HG03575 (cell line): ENCODE data around the gene ST6GAL1.
"Not testable (repeated sequence)": the region's sequence is repeated elsewhere in the genome, so short reads cannot be mapped to it uniquely, and the experiment has no call there.

Experiments
- ATAC-seq: cut with Tn5 transposase; IDR thresholded peaks from one replicate; pipeline ENCODE4 v1.9.1; 2021; ENCODE audit not compliant: unreplicated experiment, insufficient number of reproducible peaks, low FRiP score; ENCODE audit errors: extremely low read depth

ST6GAL1 gene

DNA sequence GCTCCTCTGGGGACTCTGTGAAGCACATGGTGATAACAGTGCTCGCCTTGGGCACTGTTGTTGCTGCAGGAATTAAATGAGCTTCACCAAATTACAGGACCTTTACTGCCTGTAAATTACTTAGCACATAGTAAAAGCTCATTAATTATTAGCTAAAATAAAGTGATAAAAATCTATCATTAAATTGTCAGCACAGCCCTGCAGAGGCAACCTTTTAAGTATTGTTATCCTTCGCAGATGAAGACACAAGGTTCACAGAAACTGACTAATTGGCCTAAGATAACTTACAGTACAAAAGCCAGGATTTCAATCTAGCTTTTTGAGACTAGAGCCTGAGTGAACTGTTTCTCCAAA is 96.0 kb downstream of the ST6GAL1 start:
- no peak for ATAC-seq

DNA sequence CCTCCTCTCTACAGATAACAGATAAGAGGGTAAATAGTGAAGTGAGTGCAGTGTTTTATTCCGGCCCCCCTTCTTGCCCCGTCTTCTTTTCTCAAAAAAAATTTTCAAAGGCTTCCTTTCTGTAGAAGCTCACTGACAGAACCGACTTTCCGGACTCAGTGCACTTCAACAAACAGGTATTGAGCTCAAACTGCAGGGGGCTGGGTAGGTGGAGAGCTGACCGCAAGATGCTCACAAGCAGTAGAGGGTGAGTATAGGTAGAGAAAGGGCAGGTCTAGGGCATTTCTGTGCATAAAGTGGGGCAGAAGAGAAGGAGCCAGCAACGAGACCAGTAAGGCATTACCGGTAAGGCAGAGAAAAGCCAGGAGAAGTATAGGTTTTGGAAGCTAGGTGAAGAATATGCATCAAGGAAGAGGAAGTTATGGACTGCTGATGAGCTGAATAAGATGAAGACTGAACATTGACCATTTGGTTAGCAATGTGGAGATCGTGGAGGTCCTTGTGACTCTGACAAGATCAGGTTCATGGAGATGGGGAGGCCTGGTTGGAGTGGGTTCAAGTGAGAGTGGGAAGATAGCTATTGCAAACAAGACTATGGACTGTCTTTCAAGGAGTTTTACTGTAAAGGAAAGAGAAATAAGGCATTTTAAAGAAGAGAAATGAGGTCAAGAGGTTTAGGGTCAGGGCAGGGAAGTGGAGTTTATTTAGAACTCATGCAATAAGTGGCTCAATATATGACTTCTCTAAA is 97.4 kb downstream of the ST6GAL1 start:
- ATAC-seq: no peak

DNA sequence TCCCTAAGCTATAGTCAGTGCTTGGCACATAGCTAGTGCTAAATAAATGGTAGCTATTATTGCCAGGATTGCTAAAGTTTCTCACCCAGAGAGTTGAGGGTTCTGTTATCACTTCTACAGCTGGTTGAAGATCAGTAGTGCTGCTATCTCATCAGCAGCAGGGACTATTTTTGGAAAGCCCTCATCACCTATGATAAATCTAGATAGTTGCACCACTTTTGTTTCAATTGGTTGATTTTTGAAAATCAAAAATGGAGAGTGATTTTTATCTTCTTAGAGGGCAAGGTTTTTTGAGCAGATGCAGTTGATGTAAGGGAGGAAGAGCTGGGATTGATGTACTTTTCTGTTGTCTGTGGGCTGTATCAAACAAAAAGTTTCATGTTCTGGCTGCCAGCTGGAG is 101.6 kb downstream of the ST6GAL1 start:
- ATAC-seq: no peak

GRCh38 chr3:187036394-187036793 is 106.1 kb downstream of the ST6GAL1 start:
- ATAC-seq: no peak

- no peak for ATAC-seq
Observed at GRCh38 chr3:187039100-187039722, 108.9 kb downstream of the ST6GAL1 start.

GRCh38 chr3:187039723-187040414 is 109.5 kb downstream of the ST6GAL1 start:
- no peak for ATAC-seq

DNA sequence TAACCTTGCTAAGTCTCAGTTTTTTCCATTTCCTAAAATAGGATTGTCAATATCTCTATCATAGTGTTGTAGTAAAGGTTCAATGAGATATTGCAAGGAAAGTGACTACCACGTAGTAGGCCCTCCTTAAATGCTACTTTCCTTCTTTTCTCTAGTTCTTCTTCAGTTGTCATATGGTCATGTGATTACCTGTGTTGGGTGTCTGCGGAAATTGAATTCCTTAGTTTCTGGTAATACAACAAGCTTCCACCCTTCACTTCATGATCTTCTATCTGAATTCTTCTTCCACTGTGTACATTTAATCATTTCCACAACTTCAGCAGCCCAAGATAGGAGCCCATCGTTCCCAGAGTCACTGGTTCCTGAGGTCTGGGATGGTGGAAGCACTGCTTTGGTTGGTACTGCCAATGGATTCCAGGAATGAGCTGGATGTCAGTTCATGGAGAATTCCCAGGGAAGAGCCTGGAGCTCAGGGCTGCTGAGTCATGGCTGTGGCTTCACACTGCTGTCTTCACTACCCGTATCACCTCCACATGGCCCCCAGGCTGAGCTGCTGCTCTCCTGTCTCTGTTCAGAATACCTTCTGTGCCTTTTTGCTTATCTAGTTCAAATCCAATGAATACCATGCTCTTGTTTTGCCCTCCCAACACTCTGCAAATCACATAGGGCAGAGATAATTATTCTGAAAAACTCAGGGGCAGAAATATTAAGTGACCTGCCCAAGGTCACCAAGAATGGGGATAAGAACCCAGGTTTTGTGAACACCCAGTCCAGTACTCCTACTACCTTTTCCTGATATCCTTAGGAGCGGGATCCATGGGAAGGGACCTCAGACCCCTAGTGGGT is 110.4 kb downstream of the ST6GAL1 start:
- ATAC-seq: no peak

DNA sequence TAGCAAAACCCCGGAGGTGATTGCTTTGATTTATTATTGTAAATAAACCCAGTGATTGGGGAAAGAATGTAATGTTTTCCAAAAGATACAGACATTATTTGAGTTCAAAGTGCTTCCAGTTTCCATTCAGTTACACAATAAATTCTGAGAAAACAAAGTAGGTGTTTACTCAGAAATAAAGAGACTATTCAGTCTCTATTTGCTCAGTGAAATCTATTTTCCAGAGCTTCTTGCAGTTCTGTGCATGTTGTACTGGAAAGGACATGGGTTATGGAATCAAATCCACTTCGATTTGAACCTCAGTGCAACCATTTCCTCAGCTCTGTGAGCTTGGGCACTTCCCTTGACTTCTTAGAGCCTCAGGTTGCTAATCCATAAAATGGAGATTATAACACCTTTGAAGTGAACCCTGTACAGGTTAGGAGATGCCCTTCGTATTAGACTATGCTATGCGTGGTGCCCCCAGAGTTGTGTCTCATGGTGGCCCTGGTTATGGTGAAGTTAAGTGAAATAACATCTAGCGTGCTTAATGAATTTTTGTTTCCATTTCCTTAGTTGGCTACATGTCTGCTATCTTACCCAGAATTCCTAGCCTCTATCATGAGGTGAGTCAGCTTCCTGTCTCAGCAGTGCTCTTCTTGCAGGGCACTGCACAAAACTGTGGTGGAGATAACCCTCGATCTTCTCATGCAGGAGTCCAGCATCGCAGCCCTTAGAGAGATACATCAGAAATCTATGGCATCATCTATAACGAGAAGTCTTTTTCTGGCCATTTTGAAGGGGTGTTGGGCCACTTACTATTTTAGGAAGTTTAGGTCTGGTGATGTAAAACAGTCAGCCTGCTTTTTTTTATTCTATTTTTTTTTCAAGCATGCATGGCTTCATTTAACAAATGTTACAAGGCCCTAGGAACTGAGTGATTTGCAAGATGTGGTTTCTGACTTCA is 111.3 kb downstream of the ST6GAL1 start:
- peak; percentile 26 for ATAC-seq

- ATAC-seq: no peak
Observed at GRCh38 chr3:187042346-187042745, 112.0 kb downstream of the ST6GAL1 start.

- no peak for ATAC-seq
Observed at GRCh38 chr3:187042874-187043458, 112.6 kb downstream of the ST6GAL1 start.

DNA sequence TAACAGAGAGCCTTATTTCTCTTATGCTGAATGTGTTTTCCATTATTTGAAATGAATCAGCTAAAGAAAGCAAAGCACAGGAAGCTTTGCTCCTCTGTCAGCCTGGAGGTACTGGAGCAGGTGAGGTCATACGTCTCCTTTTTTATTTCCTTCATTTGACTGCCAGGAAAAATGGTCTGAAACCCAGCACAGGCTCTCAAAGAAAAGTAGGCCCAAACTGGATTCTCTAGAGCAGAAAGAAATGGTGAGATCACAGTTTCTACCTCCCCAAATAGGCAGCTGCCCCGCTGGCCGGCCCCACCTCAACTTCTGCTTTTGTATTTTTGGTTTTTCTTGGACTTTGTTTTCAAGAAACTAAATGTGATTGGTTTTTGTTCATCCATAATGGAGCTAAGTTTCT is 113.9 kb downstream of the ST6GAL1 start:
- peak; percentile 35 for ATAC-seq

- ATAC-seq: no peak
Observed at GRCh38 chr3:187044867-187045552, 114.7 kb downstream of the ST6GAL1 start.

- ATAC-seq: no peak
Observed at GRCh38 chr3:187046033-187046432, 115.7 kb downstream of the ST6GAL1 start.

- ATAC-seq: no peak
Observed at GRCh38 chr3:187049462-187050101, 119.3 kb downstream of the ST6GAL1 start.

DNA sequence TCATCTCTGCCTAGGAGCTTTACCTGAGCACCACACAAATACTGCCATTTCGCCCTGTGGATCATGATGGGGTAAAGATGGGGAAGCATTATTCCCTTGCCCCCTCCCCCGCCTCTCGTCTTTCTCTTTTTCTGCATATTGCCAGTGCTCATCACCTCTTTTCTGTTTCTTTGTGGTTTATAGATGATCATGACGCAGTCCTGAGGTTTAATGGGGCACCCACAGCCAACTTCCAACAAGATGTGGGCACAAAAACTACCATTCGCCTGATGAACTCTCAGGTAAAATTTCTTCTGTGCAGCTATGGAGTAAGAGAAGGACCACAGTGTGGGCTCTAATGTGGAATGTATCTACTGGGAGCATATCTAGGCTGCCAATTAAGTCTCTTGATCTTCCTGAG is 120.7 kb downstream of the ST6GAL1 start:
- no peak for ATAC-seq

- ATAC-seq: no peak
Observed at GRCh38 chr3:187051724-187052366, 121.5 kb downstream of the ST6GAL1 start.

DNA sequence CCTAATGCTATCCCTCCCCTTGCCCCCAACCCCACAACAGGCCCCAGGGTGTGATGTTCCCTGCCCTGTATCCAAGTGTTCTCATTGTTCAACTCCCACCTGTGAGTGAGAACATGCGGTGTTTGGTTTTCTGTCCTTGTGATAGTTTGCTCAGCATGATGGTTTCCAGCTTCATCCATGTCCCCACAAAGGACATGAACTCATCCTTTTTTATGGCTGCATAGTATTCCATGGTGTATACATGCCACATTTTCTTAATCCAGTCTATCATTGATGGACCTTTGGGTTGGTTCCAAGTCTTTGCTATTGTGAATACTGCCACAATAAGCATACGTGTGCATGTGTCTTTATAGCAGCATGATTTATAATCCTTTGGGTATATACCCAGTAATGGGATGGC is 122.1 kb downstream of the ST6GAL1 start:
- not testable (repeated sequence) for ATAC-seq
